C4-2B (cell line): ENCODE data around the gene TCERG1L.

ENCODE experiments used
- ZFX ChIP-seq: fragments of 450-650 bp; IDR thresholded peaks from 2 replicates; pipeline ENCODE4 v1.6.1; 2017
- TF ChIP-seq, protein P1 (sequence below): fragments of 450-650 bp; conservative IDR thresholded peaks from 2 replicates; pipeline ENCODE4 v1.5.1; 2017; ENCODE audit warnings: mild to moderate bottlenecking

DNA sequence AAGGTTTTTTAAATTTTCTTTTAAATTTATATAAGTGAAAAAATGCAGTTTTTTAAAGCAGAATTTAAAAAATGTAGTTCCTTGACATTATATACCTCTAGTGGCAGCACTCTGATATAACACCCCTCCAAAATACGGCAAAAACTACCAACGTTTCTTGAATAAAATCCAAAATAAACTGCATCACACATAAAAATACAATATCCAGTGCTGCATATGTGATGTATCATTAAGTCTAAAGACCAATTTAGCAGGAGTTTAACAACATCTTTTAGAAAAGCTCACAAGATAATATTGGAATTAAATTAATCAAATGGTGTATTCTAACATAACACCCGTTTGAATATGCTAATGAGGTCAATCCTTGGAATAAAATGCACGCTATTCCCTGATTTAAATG lies 1.4 kb downstream of the TCERG1L start:
- TF ChIP-seq, protein P1, sequence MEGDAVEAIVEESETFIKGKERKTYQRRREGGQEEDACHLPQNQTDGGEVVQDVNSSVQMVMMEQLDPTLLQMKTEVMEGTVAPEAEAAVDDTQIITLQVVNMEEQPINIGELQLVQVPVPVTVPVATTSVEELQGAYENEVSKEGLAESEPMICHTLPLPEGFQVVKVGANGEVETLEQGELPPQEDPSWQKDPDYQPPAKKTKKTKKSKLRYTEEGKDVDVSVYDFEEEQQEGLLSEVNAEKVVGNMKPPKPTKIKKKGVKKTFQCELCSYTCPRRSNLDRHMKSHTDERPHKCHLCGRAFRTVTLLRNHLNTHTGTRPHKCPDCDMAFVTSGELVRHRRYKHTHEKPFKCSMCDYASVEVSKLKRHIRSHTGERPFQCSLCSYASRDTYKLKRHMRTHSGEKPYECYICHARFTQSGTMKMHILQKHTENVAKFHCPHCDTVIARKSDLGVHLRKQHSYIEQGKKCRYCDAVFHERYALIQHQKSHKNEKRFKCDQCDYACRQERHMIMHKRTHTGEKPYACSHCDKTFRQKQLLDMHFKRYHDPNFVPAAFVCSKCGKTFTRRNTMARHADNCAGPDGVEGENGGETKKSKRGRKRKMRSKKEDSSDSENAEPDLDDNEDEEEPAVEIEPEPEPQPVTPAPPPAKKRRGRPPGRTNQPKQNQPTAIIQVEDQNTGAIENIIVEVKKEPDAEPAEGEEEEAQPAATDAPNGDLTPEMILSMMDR, result peak; percentile 72
- no peak for TF ChIP-seq ZFX
